Measurements from ENCODE around the gene MMP1.

Gene MMP1

DNA sequence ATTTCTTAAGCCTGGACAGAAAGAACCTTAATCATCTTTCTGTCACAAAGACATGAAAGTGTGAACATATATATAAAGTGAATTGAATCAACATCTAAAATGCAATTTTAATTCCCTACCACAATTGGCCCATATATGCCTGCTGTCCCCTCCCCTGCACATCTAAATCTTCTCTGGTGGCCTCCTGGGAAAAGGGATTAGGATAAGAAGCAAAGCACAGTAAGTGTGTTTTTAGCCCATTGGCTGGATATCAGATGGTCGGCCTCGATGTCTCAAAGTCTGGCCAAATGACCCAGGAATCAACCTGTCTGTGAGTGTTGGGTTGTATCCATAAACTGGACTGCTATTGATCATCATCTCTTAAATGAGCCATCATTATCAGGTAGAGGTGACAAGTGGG lies 39.7 kb upstream of the MMP1 start:
- Histone ChIP-seq H3K4me3 (ENCODE audit: low read depth in 1 of 2, low read length in 1 of 2) (no peak overlapping the region), H3K27ac (no peak overlapping the region), H3K36me3 (no peaks in the 10 kb centered on the region), H3K9me3 (no peaks in the 10 kb centered on the region), H3K27me3 (peaks cover 30% of the 10 kb centered on the region), H3K4me1 (ENCODE audit: control insufficient read depth in 1 of 2, insufficient read depth in 1 of 2, low read depth in 1 of 2, low read length in 1 of 2) (no peaks in the 10 kb centered on the region)
- TF ChIP-seq, protein P1, sequence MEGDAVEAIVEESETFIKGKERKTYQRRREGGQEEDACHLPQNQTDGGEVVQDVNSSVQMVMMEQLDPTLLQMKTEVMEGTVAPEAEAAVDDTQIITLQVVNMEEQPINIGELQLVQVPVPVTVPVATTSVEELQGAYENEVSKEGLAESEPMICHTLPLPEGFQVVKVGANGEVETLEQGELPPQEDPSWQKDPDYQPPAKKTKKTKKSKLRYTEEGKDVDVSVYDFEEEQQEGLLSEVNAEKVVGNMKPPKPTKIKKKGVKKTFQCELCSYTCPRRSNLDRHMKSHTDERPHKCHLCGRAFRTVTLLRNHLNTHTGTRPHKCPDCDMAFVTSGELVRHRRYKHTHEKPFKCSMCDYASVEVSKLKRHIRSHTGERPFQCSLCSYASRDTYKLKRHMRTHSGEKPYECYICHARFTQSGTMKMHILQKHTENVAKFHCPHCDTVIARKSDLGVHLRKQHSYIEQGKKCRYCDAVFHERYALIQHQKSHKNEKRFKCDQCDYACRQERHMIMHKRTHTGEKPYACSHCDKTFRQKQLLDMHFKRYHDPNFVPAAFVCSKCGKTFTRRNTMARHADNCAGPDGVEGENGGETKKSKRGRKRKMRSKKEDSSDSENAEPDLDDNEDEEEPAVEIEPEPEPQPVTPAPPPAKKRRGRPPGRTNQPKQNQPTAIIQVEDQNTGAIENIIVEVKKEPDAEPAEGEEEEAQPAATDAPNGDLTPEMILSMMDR (IDR thresholded peaks at IDR 0.05), result no peak

- Histone ChIP-seq H3K9me3 (no peaks in the 10 kb centered on the region), H3K36me3 (no peaks in the 10 kb centered on the region), H3K27me3 (peaks cover 35% of the 10 kb centered on the region), H3K4me3 (ENCODE audit: low read depth in 1 of 2, low read length in 1 of 2) (no peak overlapping the region), H3K4me1 (ENCODE audit: control insufficient read depth in 1 of 2, insufficient read depth in 1 of 2, low read depth in 1 of 2, low read length in 1 of 2) (no peaks in the 10 kb centered on the region), H3K27ac (no peak overlapping the region)
- TF ChIP-seq, protein P1 (IDR thresholded peaks at IDR 0.05), result no peak
Observed at GRCh38 chr11:102837156-102837555, 39.2 kb upstream of the MMP1 start.

DNA sequence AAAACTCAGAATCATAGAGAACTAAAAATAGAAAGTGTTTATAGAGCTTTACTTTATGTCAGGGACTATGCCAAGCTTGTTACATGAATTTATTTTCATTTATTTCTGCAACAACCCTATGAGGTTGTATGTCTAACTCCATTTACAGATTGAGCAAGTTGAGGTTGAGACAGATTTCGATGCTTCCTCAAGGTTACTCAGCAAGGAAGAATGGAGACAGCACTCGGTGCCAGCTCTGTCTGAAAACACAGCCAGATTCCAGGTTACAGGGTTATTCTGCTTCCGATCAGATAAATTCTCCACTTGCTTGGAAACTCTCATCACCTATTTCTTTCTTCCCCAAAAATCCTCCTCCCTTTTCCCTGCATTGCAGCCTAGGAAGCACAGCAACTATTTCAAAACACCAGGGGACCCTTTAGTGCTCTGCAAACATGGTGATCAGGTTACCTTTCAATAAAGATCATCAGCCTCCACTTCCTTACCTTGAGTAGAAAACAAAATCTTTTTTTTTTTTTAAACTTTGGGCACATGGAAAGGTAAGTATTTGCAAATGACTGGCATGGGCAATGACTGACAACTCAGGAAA lies 38.4 kb upstream of the MMP1 start:
- Histone ChIP-seq H3K27me3 (peaks cover 43% of the 10 kb centered on the region), H3K9me3 (no peaks in the 10 kb centered on the region), H3K36me3 (no peaks in the 10 kb centered on the region), H3K4me3 (ENCODE audit: low read depth in 1 of 2, low read length in 1 of 2) (no peak overlapping the region), H3K27ac (no peak overlapping the region), H3K4me1 (ENCODE audit: control insufficient read depth in 1 of 2, insufficient read depth in 1 of 2, low read depth in 1 of 2, low read length in 1 of 2) (no peaks in the 10 kb centered on the region)
- TF ChIP-seq, protein P1 (IDR thresholded peaks at IDR 0.05), result no peak

GRCh38 chr11:102833731-102834130 lies 35.8 kb upstream of the MMP1 start:
- no peak overlapping the region for H3K4me3 ChIP-seq (ENCODE audit: low read depth in 1 of 2, low read length in 1 of 2)
- H3K9me3 ChIP-seq, result no peaks in the 10 kb centered on the region
- H3K27ac ChIP-seq, result no peak overlapping the region
- H3K27me3 ChIP-seq, result peaks cover 69% of the 10 kb centered on the region
- TF ChIP-seq, protein P1 (IDR thresholded peaks at IDR 0.05), result no peak
- no peaks in the 10 kb centered on the region for H3K4me1 ChIP-seq (ENCODE audit: control insufficient read depth in 1 of 2, insufficient read depth in 1 of 2, low read depth in 1 of 2, low read length in 1 of 2)
- no peaks in the 10 kb centered on the region for H3K36me3 ChIP-seq

- H3K9me3 ChIP-seq, result no peaks in the 10 kb centered on the region
- no peaks in the 10 kb centered on the region for H3K4me1 ChIP-seq (ENCODE audit: control insufficient read depth in 1 of 2, insufficient read depth in 1 of 2, low read depth in 1 of 2, low read length in 1 of 2)
- no peak overlapping the region for H3K4me3 ChIP-seq (ENCODE audit: low read depth in 1 of 2, low read length in 1 of 2)
- H3K36me3 ChIP-seq, result no peaks in the 10 kb centered on the region
- TF ChIP-seq, protein P1 (IDR thresholded peaks at IDR 0.05), result no peak
- no peak overlapping the region for H3K27ac ChIP-seq
- peaks cover 69% of the 10 kb centered on the region for H3K27me3 ChIP-seq
Observed at GRCh38 chr11:102832612-102833011, 34.7 kb upstream of the MMP1 start.

Measured in neutrophil (primary cell).